SJSA1 (cell line): ENCODE measurements around the gene PTDSS2. TPM values are rescaled to one million over a fixed set of nuclear protein-coding genes. Genes with fewer than 3 reads are reported as not detected.
"Not testable (repeated sequence)": the region's sequence is repeated elsewhere in the genome, so short reads cannot be mapped to it uniquely, and the experiment has no call there.

Experiments used
- DNase-seq, 2 experiments: peaks; one replicate each; pipeline ENCODE4 v3.0.0-alpha.2; 2015 to 2020; ENCODE audit warnings: low spot score in 2 of 2, low read depth in 1 of 2
- H3K27ac ChIP-seq: fragments of 250-450 bp; sonication (Bioruptor Pico); 2 replicates; pipeline ENCODE4 v1.5.1; 2020; ENCODE audit warnings: mild to moderate bottlenecking, moderate library complexity
- H3K27me3 ChIP-seq: fragments of 250-450 bp; sonication (Bioruptor Pico); replicated peaks from 2 replicates; pipeline ENCODE4 v1.5.1; 2020; ENCODE audit warnings: mild to moderate bottlenecking, moderate library complexity
- H3K36me3 ChIP-seq: fragments of 250-450 bp; sonication (Bioruptor Pico); 2 replicates; pipeline ENCODE4 v1.5.1; 2020; ENCODE audit warnings: mild to moderate bottlenecking
- H3K4me1 ChIP-seq: fragments of 250-450 bp; sonication (Bioruptor Pico); replicated peaks from 2 replicates; pipeline ENCODE4 v1.6.1; 2021; ENCODE audit warnings: mild to moderate bottlenecking
- H3K4me3 ChIP-seq: fragments of 250-450 bp; sonication (Bioruptor Pico); 2 replicates; pipeline ENCODE4 v1.5.1; 2020; ENCODE audit warnings: mild to moderate bottlenecking
- H3K9me3 ChIP-seq: fragments of 250-450 bp; sonication (Bioruptor Pico); replicated peaks from 2 replicates; pipeline ENCODE4 v1.5.1; 2020; ENCODE audit warnings: mild to moderate bottlenecking
- total RNA-seq: library from RNA; depleted of rRNA; stranded (reverse); fragments of >200 nt; shearing (Covaris generic); gene quantifications from 2 replicates; pipeline ENCODE4 v1.2.3, GENCODE V29; 2014

The PTDSS2 gene
- total RNA-seq, 1 experiment from 2014 or later: 18.3 TPM

DNA sequence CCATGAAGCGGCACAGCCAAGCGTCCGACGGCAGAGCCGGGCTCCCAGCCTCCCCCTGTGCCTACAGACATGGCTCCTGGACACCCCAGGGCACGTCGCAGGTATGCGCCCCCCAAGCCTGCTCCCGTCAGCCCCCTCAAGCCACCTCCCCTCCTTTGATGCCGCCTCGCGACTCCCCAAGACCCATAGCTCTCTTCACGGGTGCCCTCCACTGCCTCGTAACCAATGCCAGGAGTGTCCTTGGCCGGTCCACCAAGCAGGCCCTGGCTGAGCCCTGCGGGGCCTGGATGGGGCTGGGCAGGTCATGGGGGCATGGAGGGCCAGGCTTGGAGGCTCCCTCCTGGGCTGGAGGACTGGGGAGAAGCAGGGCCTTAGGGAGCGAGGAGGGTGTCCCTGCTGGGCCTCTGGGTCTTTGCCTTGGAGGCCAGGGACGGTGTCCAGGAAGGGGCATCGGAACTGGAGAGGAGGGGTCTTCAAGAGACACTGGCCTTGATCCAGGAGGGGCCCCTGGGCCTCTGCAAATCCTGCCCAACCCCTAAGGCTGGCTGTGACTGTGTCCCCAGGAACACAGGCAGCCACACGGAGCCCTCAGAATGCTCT lies 17.5 kb upstream of the PTDSS2 start:
- Histone ChIP-seq H3K36me3 (no peaks in the 10 kb centered on the region), H3K4me1 (no peaks in the 10 kb centered on the region), H3K27ac (no peak overlapping the region), H3K9me3 (no peaks in the 10 kb centered on the region), H3K27me3 (no peaks in the 10 kb centered on the region), H3K4me3 (no peak overlapping the region)
- no peak for DNase-seq

DNA sequence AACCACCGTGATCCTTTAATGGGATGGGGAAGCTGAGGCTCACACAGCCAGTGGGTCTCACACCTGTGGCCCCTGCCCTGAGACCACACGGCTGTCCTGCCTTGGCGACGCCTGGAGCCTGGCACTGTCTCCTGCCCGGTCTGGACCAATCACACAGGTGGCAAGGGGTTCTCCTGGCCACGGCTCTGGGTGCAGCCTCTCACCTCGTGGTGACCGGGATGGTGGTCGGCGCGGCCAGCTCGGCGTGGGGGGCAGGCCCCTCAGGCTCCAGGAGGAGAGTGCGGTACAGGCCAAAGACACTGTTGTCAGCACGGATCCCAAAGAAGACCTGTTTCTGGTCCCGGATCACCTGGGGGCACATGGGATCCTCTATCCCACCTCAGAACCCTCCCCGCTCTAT lies 17.0 kb upstream of the PTDSS2 start:
- DNase-seq: no peak
- H3K4me3 ChIP-seq: no peak overlapping the region
- H3K4me1 ChIP-seq: no peaks in the 10 kb centered on the region
- H3K27ac ChIP-seq: no peak overlapping the region
- no peaks in the 10 kb centered on the region for H3K9me3 ChIP-seq
- no peaks in the 10 kb centered on the region for H3K27me3 ChIP-seq
- no peaks in the 10 kb centered on the region for H3K36me3 ChIP-seq

DNA sequence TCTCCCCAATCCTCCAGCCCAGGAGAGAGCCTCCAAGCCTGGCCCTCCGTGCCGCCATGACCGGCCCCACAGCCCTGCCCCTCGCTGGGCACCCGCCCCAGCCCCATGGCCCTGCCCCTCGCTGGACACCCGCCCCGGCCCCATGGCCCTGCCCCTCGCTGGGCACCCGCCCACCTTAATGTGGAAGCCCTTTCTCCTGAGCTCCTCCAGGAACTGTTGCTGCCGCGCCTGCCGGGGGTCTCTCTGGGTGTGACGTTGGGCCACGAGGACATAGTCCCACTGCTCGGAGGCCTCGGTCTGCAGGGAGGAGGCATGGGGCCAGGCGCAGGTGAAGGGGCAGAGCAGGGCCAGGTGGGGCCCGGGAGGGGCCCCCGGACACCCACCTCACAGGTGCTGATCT lies 16.4 kb upstream of the PTDSS2 start:
- Histone ChIP-seq H3K36me3 (no peaks in the 10 kb centered on the region), H3K4me3 (no peak overlapping the region), H3K4me1 (no peaks in the 10 kb centered on the region), H3K27ac (no peak overlapping the region), H3K9me3 (no peaks in the 10 kb centered on the region), H3K27me3 (no peaks in the 10 kb centered on the region)
- no peak for DNase-seq

DNA sequence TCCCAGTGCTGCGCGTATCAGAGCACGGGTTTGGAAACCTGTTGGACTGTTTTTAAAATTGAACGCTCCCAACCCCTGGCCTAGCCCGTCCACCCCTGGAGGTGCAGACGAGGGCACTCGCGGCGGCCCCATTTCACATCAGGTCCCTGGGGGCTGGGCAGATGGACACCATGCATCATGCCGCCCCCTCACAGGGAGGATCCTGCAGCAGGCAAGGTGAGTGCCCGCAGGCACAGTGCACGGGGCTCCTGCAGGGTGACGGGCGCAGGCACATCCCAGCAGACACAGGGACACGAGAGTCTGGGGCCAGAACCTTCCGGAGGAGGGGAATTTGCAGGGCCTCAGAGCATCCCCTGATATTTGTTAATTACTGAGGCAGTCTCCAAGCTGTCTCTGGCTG lies 15.6 kb upstream of the PTDSS2 start:
- no peak for DNase-seq
- Histone ChIP-seq H3K4me1 (no peaks in the 10 kb centered on the region), H3K36me3 (no peaks in the 10 kb centered on the region), H3K9me3 (no peaks in the 10 kb centered on the region), H3K27ac (no peak overlapping the region), H3K4me3 (no peak overlapping the region), H3K27me3 (no peaks in the 10 kb centered on the region)

DNA sequence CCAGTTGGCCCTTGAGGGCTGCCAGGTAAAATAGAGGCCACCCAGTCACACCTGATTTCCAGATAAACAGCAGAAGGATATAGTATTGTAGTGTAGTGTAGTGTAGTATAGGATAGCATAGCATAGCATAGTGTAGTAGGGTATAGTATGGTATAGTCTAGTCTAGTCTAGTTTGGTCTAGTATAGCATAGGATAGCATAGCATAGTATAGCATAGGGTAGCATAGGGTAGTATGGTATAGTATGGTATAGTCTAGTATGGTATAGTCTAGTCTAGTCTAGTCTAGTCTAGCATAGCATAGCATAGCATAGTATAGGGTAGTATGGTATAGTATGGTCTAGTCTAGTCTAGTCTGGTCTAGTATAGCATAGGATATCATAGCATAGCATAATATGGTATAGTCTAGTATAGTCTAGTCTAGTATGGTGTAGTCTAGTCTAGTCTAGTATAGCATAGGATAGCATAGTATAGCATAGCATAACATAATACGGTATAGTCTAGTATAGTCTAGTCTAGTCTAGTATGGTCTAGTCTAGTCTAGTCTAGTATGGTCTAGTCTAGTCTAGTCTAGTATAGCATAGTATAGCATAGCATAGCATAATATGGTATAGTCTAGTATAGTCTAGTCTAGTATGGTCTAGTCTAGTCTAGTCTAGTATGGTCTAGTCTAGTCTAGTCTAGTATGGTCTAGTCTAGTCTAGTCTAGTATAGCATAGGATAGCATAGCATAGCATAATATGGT lies 14.9 kb upstream of the PTDSS2 start:
- not testable (repeated sequence) for H3K27me3 ChIP-seq, DNase-seq, H3K4me1 ChIP-seq, H3K9me3 ChIP-seq, H3K36me3 ChIP-seq, H3K4me3 ChIP-seq, H3K27ac ChIP-seq

DNA sequence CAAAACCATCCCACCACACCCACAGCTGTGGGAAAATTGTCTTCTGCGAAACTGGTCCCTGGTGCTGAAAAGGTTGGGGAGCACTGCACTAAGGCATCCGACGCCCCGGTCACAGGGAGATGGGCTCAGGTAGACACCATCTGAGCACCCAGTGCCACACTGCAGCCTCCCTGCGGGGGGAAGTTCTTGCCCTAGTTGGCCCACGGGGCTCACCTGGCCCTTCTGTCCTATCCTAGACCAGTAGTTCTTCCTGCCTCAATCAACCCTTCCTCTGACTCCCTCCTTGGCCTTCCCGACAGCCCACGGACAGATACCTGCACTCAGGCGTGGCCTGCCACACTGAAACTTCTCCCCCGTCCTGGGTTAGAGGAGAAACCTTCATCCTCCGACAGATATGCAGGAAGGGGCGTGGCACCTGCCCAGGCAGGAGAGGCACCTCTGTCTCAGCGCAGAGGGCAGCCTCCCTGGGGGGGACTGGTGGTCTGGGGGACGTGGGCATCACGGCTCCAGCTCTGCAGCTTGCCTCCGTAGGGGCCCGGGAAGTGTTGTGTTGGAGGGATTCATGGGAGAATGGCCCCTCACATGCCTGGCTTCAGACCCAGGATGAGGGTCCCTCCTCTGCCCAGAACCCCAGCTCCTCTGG lies 12.7 kb upstream of the PTDSS2 start:
- Histone ChIP-seq H3K27ac (no peak overlapping the region), H3K4me1 (no peaks in the 10 kb centered on the region), H3K9me3 (no peaks in the 10 kb centered on the region), H3K4me3 (no peak overlapping the region), H3K27me3 (no peaks in the 10 kb centered on the region), H3K36me3 (no peaks in the 10 kb centered on the region)
- DNase-seq: no peak

DNA sequence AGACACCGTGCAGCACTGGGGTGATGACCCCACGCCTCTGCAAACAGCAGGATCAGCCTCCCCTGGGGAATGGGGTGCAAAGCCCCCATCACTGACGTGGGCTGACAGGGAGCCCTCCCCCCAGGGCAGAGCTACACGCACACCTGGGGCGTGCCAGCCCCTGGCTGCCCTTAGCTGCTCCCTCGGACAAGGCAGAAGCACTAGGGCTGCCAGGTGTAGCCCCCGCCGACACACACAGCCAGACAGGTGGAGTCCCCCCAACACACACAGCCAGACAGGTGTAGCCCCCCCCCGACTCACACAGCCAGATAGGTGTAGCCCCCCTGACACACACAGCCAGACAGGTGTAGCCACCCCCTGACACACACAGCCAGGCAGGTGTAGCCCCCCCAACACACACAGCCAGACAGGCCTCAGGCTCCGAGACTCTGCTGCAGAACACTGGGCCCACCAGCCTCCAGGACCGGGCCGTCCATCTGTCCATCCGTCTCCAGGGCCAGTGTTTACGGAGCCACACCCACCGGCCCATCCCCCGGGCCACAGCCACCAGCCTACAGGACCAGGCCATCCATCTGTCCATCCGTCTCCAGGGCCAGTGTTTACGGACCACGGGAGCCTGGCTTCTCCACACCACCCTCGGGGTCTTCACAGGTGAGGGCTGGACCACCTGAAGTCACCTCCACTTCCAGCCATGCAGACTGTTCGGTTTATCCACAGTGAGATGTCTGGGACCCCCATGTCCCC lies 11.8 kb upstream of the PTDSS2 start:
- no peak for DNase-seq
- H3K27ac ChIP-seq: no peak overlapping the region
- no peaks in the 10 kb centered on the region for H3K4me1 ChIP-seq
- no peaks in the 10 kb centered on the region for H3K27me3 ChIP-seq
- H3K36me3 ChIP-seq: no peaks in the 10 kb centered on the region
- no peak overlapping the region for H3K4me3 ChIP-seq
- no peaks in the 10 kb centered on the region for H3K9me3 ChIP-seq

DNA sequence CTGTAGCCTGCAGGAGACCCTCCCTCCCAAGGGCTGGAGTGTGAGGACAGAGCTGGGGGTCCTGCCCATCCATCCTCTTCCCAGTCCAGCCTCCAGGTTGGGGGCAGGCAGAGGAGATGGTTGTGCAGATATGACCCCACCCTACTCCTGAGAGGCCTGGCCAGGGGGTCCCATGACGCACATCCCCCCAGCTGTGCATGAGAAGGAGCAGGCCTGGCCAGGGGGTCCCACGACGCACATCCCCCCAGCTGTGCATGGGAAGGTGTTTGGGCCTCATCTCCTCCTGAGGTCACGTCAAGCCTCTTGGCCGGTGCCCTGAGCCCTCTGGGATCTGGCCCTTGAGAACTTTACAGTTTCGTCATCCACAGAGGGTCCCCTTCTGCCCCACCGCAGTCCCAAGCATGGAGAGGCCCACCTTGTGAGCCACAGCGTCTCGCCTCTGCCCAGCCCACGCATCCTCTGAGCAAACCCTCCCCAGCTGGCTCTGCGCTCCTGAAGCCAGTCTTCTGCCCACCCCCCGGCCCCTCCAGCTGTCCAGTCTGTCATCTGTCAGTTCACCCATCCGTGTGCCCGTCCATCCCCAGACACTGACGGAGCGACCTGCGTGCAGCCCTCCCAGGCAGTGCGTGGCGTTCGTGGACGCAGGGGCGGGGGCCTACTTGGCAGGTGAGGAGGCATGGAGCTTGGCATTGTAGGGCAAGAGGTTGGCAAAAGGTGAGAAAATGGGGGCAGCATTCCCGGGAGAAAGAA lies 10.6 kb upstream of the PTDSS2 start:
- no peak for DNase-seq
- Histone ChIP-seq H3K4me3 (no peak overlapping the region), H3K4me1 (no peaks in the 10 kb centered on the region), H3K27me3 (no peaks in the 10 kb centered on the region), H3K36me3 (no peaks in the 10 kb centered on the region), H3K27ac (no peak overlapping the region), H3K9me3 (no peaks in the 10 kb centered on the region)

DNA sequence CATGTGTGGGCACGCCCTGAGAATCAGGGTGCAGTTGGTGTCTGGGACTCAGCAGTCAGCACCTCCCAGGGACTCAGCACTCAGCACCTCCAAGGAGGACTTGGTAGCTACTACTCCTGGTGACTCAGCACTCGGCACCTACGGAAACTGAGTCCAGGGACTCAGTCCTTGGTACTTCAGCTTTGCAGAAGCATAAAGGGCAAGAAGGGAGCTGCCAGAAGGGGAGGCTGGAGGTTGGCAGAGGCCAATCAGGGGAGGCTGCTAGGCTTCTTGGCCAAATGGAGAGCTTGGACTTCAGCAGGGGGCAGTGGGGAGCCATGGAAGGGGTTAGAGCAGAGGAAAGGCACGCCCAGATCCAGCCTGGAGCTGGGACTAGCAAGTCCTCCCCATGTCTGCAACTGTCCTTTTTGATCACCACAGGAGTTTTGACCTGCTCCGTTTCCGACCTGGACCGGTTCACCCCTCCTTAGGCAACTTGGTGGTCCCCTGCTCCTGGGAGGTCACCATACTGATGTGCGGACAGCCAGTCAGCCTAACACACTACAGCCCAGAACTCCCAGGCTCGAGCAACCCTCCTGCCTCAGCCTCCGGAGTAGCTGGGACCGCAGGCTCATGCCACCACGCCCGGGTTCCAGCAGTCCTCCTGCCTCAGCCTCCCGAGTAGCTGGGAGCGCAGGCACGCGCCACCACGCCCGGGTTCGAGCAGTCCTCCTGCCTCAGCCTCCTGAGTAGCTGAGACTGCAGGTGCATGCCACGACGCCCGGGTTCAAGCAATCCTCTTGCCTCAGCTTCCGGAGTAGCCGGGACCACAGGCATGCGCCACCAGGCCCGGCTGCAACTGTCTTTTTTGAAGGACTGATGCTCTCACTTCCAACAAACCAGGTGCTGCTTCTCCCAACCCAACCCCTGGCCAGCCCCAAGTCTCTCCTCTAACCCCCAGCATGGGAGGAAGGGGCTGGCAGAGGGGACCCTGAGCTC lies 9.7 kb upstream of the PTDSS2 start:
- no peaks in the 10 kb centered on the region for H3K27me3 ChIP-seq
- H3K27ac ChIP-seq: no peak overlapping the region
- H3K4me1 ChIP-seq: no peaks in the 10 kb centered on the region
- no peak overlapping the region for H3K4me3 ChIP-seq
- no peaks in the 10 kb centered on the region for H3K9me3 ChIP-seq
- no peak for DNase-seq
- no peaks in the 10 kb centered on the region for H3K36me3 ChIP-seq

DNA sequence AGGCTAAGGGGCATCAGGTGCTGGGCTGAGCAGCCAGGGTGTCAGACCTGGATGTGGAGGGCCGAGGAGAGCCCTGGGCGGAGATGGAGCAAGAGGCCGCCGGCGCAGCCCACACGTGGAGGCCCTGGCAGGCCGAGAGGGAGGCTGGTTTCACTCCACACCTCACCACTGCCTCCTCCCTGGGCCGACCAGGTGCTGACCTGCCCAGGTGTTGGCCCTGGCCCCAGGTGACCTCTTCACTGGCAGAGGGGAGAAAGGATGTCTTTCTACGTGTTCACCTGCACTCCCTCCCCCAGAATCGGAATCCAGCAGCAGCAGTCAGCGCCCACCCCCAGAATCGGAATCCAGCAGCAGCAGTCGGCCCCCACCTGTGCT lies 9.0 kb upstream of the PTDSS2 start:
- H3K9me3 ChIP-seq: no peaks in the 10 kb centered on the region
- no peaks in the 10 kb centered on the region for H3K36me3 ChIP-seq
- no peak for DNase-seq
- H3K4me1 ChIP-seq: no peaks in the 10 kb centered on the region
- no peak overlapping the region for H3K27ac ChIP-seq
- H3K4me3 ChIP-seq: no peak overlapping the region
- no peaks in the 10 kb centered on the region for H3K27me3 ChIP-seq

DNA sequence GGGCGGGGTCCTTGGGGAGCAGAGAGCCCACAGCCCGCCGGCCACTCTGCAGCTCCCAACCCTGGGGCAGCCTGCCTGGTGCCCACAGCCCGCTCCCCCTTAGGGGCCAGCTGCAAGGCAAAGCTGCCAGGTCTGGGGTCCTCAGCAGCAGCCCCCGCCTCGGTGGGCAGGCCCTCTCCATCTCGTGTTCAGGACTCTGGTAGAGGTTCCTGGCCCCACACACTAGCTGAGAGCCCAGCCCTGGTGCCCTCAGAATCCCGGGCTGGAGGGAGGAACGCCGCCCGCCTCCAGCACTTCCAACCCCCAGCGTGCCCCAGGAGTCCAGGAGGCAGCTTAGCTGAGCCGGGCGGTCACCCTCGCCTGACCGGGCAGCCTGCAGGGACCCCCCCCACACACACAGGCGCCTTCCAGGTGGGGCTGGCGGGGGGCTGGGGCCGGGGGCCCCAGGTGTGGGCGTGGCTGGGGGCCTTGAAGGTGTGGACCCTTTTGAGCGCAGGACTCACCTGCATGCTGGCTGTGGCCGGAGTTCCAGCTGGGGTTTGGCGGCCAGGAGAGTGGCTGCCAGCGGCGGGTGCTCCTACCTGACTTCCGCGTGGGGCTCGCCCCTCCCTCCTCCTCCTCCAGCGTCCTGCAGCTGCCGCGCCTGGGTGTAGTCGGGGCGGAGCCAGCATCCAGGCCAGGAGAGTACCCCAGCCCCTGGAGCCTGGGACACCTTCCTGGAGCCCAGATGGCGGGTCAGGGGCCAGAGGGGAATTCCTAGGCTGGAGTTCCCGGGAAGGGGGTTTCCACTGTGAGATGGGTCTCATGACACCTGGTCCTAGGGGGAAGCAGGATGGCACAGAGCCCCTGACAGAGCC lies 8.4 kb upstream of the PTDSS2 start, which contains the start of gene ANO9:
ANO9 (minus strand) TSS at position 594 of the 857 bp plus-strand sequence; CDS start at position 509, 85 bp downstream.
- Histone ChIP-seq H3K27ac (no peak within 1 kb of the TSS), H3K9me3 (no peaks in the 10 kb centered on the region), H3K36me3 (no peaks in the 10 kb centered on the region), H3K4me3 (no peak within 1 kb of the TSS), H3K27me3 (no peaks in the 10 kb centered on the region), H3K4me1 (no peaks in the 10 kb centered on the region)
- no peak for DNase-seq

DNA sequence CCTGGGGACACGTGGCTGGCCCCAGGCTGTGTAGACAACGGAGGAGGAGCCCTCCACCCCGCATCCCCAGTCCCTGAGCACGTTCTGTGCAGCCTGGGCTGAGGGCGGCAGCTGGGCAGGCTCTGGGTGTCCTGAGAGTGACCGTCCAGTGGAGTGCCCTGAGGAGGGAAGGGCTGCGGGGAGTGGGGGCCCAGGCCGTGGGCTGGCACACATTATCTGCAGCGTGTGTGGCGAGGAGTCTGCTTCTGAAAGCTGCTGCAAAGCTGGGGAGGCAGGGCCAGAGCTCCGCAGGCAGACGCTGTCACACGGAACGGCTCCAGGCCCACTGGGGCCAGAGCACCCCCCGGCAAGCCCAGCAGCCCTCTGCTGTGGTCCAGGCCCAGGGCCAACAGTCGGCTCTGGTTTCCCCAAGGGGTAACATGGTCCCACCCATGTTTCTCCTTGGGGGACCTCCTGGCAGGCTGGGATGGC lies 7.4 kb upstream of the PTDSS2 start:
- Histone ChIP-seq H3K36me3 (no peaks in the 10 kb centered on the region), H3K9me3 (no peaks in the 10 kb centered on the region), H3K27me3 (no peaks in the 10 kb centered on the region), H3K4me1 (no peaks in the 10 kb centered on the region), H3K4me3 (no peak overlapping the region), H3K27ac (no peak overlapping the region)
- no peak for DNase-seq
